HCT116 (cell line): ENCODE measurements around the gene SUPT20HL1. TPM values are rescaled to one million over a fixed set of nuclear protein-coding genes. Genes with fewer than 3 reads are reported as not detected.
"Not testable (repeated sequence)": the region's sequence is repeated elsewhere in the genome, so short reads cannot be mapped to it uniquely, and the experiment has no call there.

Experiments
- ATAC-seq: fragments of 200-7000 bp; cut with Tn5 transposase; 2 replicates; pipeline ENCODE4 v1.9.1; 2020; ENCODE audit warnings: mild to moderate bottlenecking, moderate library complexity
- BruUV-seq: library from RNA; stranded (reverse); fragments of 400-500 nt; replicated peaks from 2 replicates; lab custom pipeline; 2021; lab: Mats Ljungman, UMichigan
- CTCF ChIA-PET: fragments of 300-600 bp; sonication (Branson Sonifier 250); formaldehyde crosslinking; loops from one replicate; lab custom pipeline; 2021; ENCODE audit warnings: antibody characterized with exemption; lab: Charles Lee
- POLR2A ChIA-PET: fragments of 300-600, 350-600 bp; sonication (Branson Sonifier 250); formaldehyde crosslinking; loops from one replicate; lab custom pipeline; 2021; ENCODE audit warnings: antibody characterized with exemption; lab: Charles Lee
- RAD21 ChIA-PET, 2 experiments: fragments of 300-600 bp; sonication (Branson Sonifier 250); formaldehyde crosslinking; loops; one replicate each; lab custom pipeline; 2023; ENCODE audit warnings: low total read pairs in 2 of 2; ENCODE audit not compliant: uncharacterized antibody in 2 of 2, unreplicated experiment in 2 of 2, low non-redundant PET in 1 of 2; lab: Charles Lee
- DNase-seq: peaks from one replicate; pipeline ENCODE4 v3.0.0-alpha.2; 2010; ENCODE audit warnings: low read depth, low spot score
- H2AFZ ChIP-seq: fragments of 200-600 bp; shearing (Covaris generic), sonication (generic); 2 replicates; pipeline ENCODE4 v1.6.1; 2017; ENCODE audit warnings: low read depth, mixed run types, mixed read lengths, antibody characterized with exemption, low read length; ENCODE audit not compliant: poor library complexity, severe bottlenecking
- H3K27ac ChIP-seq: 2 replicates; pipeline ENCODE4 v1.5.1; 2012; ENCODE audit warnings: low read depth, low read length
- H3K27me3 ChIP-seq: fragments of 200-600 bp; sonication (generic); 2 replicates; pipeline ENCODE4 v1.6.1; 2016; ENCODE audit warnings: mixed run types, low read length, mixed read lengths; ENCODE audit not compliant: insufficient read depth
- H3K36me3 ChIP-seq, 2 experiments: fragments of 200-500 bp in 1 of 2; fragments of 200-600 bp in 1 of 2; sonication (Bioruptor generic) in 1 of 2; sonication (generic) in 1 of 2; 2 replicates each; pipeline versions ENCODE4 v1.5.1 to v1.6.1; 2014 to 2016; ENCODE audit warnings: low read length in 2 of 2, inconsistent platforms in 1 of 2, mixed read lengths in 1 of 2, mixed run types in 1 of 2; ENCODE audit not compliant: insufficient read depth in 2 of 2, control insufficient read depth in 1 of 2
- H3K4me1 ChIP-seq, 2 experiments: fragments of 200-600 bp in 1 of 2; sonication (generic) in 1 of 2; 2 replicates each; pipeline versions ENCODE4 v1.5.1 to v1.6.1; 2012 to 2017; ENCODE audit warnings: low read length in 2 of 2, inconsistent platforms in 1 of 2, mild to moderate bottlenecking in 1 of 2, mixed read lengths in 1 of 2, mixed run types in 1 of 2, moderate library complexity in 1 of 2; ENCODE audit not compliant: insufficient read depth in 2 of 2, control insufficient read depth in 1 of 2
- H3K4me2 ChIP-seq: fragments of 200-600 bp; sonication (generic); 2 replicates; pipeline ENCODE4 v1.6.1; 2017; ENCODE audit warnings: mixed run types, low read length, mixed read lengths
- H3K4me3 ChIP-seq, 2 experiments: fragments of 200-600 bp in 1 of 2; sonication (generic) in 1 of 2; replicated peaks in 1 of 2; 2 replicates each; pipeline ENCODE4 v1.5.1; 2011 to 2016; ENCODE audit warnings: low read length in 2 of 2, control low read depth in 1 of 2, low read depth in 1 of 2, mild to moderate bottlenecking in 1 of 2, mixed read lengths in 1 of 2, mixed run types in 1 of 2
- H3K79me2 ChIP-seq: fragments of 200-600 bp; sonication (generic); 2 replicates; pipeline ENCODE4 v1.6.1; 2017; ENCODE audit warnings: mild to moderate bottlenecking, mixed run types, low read length, moderate library complexity, mixed read lengths; ENCODE audit not compliant: insufficient read depth
- H3K9ac ChIP-seq: fragments of 200-600 bp; sonication (generic); 2 replicates; pipeline ENCODE4 v1.6.1; 2016; ENCODE audit warnings: low read length, mixed read lengths
- H3K9me2 ChIP-seq: fragments of 200-600 bp; sonication (generic), shearing (Covaris generic); 2 replicates; pipeline ENCODE4 v1.6.1; 2017; ENCODE audit warnings: mixed run types, mild to moderate bottlenecking, moderate library complexity; ENCODE audit not compliant: insufficient read depth
- H3K9me3 ChIP-seq, 2 experiments: fragments of 200-500 bp in 1 of 2; fragments of 200-600 bp in 1 of 2; sonication (Bioruptor generic) in 1 of 2; sonication (generic) in 1 of 2; 2 replicates each; pipeline ENCODE4 v1.6.1; 2014 to 2017; ENCODE audit warnings: low read length in 2 of 2, mixed read lengths in 2 of 2, inconsistent platforms in 1 of 2, low read depth in 1 of 2, mild to moderate bottlenecking in 1 of 2, mixed run types in 1 of 2, moderate library complexity in 1 of 2; ENCODE audit not compliant: control insufficient read depth in 1 of 2, insufficient read depth in 1 of 2
- H4K20me1 ChIP-seq: fragments of 200-600 bp; sonication (generic), shearing (Covaris generic); 2 replicates; pipeline ENCODE4 v1.6.1; 2017; ENCODE audit warnings: mixed run types, mild to moderate bottlenecking, moderate library complexity; ENCODE audit not compliant: insufficient read depth
- ATF3 ChIP-seq: IDR thresholded peaks from 2 replicates; pipeline ENCODE4 v1.6.1; 2012
- CBX3 ChIP-seq: IDR thresholded peaks from 2 replicates; pipeline ENCODE4 v1.6.1; 2012; ENCODE audit warnings: low read depth
- EGR1 ChIP-seq: IDR thresholded peaks from 2 replicates; pipeline ENCODE4 v1.6.1; 2012; ENCODE audit warnings: low read depth
- EZH2phosphoT487 ChIP-seq: fragments of 200-600 bp; IDR thresholded peaks from 2 replicates; pipeline ENCODE4 v1.6.1; 2018; ENCODE audit warnings: antibody characterized with exemption, borderline replicate concordance
- JUND ChIP-seq: IDR thresholded peaks from 2 replicates; pipeline ENCODE4 v1.6.1; 2012
- SP1 ChIP-seq: IDR thresholded peaks from 2 replicates; pipeline ENCODE4 v1.6.1; 2012; ENCODE audit warnings: low read depth
- SRF ChIP-seq: IDR thresholded peaks from 2 replicates; pipeline ENCODE4 v1.6.1; 2012; ENCODE audit warnings: low read depth
- TCF7L2 ChIP-seq: IDR thresholded peaks from 2 replicates; pipeline ENCODE4 v1.7.0; 2011; ENCODE audit warnings: borderline replicate concordance, inconsistent platforms; ENCODE audit not compliant: insufficient read depth, insufficient read length; ENCODE audit errors: extremely low read depth
- YY1 ChIP-seq: IDR thresholded peaks from 2 replicates; pipeline ENCODE4 v1.6.1; 2011; ENCODE audit warnings: low read length, low read depth, moderate library complexity, mild to moderate bottlenecking; ENCODE audit not compliant: insufficient replicate concordance; ENCODE audit errors: extremely low read depth
- ZBTB33 ChIP-seq: IDR thresholded peaks from 2 replicates; pipeline ENCODE4 v1.6.1; 2011; ENCODE audit warnings: mild to moderate bottlenecking, low read length, moderate library complexity; ENCODE audit not compliant: insufficient replicate concordance; ENCODE audit errors: extremely low read depth
- intact Hi-C: fragments of 100-400 bp; cut with micrococcal nuclease; formaldehyde crosslinking; loops from 2 replicates; pipeline ENCODE4 v1.10.0; 2022
- total RNA-seq: library from RNA; stranded (reverse); gene quantifications from one replicate; pipeline ENCODE4 v1.2.1, GENCODE V29; 2021; ENCODE audit not compliant: unreplicated experiment
- TF ChIP-seq, protein P1 (sequence below): IDR thresholded peaks from 2 replicates; pipeline ENCODE4 v1.6.1; 2012; ENCODE audit warnings: low read depth

Gene SUPT20HL1
- total RNA-seq, 1 experiment from 2014 or later, result not detected

DNA sequence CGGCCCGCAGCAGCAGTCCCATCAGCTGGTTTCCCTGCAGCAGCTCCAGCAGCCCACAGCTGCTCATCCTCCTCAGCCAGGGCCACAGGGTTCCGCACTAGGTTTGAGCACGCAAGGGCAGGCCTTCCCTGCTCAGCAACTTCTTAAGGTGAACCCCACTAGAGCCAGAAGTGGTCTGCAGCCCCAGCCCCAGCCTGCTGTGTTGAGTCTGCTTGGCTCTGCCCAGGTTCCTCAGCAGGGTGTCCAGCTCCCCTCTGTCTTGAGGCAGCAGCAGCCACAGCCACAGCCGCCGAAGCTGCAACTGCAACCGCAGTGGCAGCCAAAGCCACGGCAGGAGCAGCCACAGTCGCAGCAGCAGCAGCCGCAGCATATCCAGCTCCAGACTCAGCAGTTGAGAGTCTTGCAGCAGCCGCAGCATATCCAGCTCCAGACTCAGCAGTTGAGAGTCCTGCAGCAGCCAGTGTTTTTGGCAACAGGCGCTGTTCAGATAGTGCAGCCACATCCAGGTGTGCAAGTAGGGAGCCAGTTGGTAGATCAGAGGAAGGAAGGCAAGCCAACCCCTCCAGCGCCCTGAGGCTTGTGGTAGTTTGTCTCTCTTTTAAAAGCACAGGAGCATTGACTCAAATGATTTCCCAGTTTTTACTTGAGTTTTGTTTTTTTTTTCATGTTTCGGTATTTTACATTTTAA lies 4.6 kb downstream of the SUPT20HL1 start:
- no peaks in the 10 kb centered on the region for H3K9me2 ChIP-seq
- H3K4me1 ChIP-seq, result no peaks in the 10 kb centered on the region
- H3K27ac ChIP-seq, result no peak overlapping the region
- no TSS peak for BruUV-seq
- H4K20me1 ChIP-seq, result no peaks in the 10 kb centered on the region
- H3K79me2 ChIP-seq, result no peaks in the 10 kb centered on the region
- ChIA-PET CTCF (no interaction called here), RAD21 (no interaction called here), POLR2A (no interaction called here)
- intact Hi-C loops, result no loop called here
- no peak overlapping the region for H3K4me3 ChIP-seq
- no peaks in the 10 kb centered on the region for H3K9me3 ChIP-seq
- ATAC-seq (no peak), DNase-seq (no peak)
- TF ChIP-seq SRF, result no peak
- no peak for TF ChIP-seq TCF7L2
- no peak for TF ChIP-seq ZBTB33
- no peak for TF ChIP-seq JUND
- no peak for TF ChIP-seq EZH2phosphoT487
- TF ChIP-seq YY1, result no peak
- no peak for TF ChIP-seq ATF3
- no peak for TF ChIP-seq EGR1
- TF ChIP-seq, protein P1, sequence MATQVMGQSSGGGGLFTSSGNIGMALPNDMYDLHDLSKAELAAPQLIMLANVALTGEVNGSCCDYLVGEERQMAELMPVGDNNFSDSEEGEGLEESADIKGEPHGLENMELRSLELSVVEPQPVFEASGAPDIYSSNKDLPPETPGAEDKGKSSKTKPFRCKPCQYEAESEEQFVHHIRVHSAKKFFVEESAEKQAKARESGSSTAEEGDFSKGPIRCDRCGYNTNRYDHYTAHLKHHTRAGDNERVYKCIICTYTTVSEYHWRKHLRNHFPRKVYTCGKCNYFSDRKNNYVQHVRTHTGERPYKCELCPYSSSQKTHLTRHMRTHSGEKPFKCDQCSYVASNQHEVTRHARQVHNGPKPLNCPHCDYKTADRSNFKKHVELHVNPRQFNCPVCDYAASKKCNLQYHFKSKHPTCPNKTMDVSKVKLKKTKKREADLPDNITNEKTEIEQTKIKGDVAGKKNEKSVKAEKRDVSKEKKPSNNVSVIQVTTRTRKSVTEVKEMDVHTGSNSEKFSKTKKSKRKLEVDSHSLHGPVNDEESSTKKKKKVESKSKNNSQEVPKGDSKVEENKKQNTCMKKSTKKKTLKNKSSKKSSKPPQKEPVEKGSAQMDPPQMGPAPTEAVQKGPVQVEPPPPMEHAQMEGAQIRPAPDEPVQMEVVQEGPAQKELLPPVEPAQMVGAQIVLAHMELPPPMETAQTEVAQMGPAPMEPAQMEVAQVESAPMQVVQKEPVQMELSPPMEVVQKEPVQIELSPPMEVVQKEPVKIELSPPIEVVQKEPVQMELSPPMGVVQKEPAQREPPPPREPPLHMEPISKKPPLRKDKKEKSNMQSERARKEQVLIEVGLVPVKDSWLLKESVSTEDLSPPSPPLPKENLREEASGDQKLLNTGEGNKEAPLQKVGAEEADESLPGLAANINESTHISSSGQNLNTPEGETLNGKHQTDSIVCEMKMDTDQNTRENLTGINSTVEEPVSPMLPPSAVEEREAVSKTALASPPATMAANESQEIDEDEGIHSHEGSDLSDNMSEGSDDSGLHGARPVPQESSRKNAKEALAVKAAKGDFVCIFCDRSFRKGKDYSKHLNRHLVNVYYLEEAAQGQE, result no peak
- no peak for TF ChIP-seq SP1
- no peak for TF ChIP-seq CBX3
- no peak overlapping the region for H3K4me2 ChIP-seq
- no peak overlapping the region for H2AFZ ChIP-seq
- H3K36me3 ChIP-seq, result no peaks in the 10 kb centered on the region
- H3K27me3 ChIP-seq, result no peaks in the 10 kb centered on the region
- no peak overlapping the region for H3K9ac ChIP-seq

DNA sequence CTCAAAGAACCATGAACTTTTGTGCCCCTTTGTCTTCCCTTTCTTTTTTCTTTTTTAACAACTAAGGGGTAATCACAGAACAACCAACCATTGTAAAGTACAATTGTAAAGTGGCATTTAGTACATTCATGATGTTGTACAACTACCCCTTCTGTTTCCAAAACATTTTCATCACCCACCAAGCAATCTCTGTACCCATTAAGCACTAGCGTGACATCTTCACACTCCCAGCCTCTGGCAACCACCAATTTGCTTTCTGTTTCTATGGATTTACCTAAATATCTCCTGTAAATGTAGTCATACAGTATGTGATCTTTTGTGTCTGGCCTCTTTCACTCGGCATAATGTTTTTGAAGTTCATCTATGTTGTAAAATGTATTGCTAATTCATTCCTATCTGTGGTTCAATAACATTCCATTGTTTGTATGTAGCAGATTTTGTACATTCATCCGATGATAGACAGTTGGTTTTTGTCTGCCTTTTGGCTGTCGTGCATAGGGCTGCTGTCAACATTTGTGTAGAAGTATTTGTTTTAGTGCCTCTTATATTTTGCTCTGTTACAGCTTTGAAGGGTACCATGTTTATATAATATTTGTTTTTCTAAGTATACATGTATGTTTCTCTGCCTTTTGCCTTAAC lies 6.4 kb downstream of the SUPT20HL1 start:
- H3K27ac ChIP-seq, H4K20me1 ChIP-seq, ATAC-seq, RAD21 ChIA-PET, POLR2A ChIA-PET, H3K9me3 ChIP-seq, BruUV-seq, H3K79me2 ChIP-seq, H3K27me3 ChIP-seq, H3K9me2 ChIP-seq, intact Hi-C loops, H3K4me3 ChIP-seq, H2AFZ ChIP-seq, H3K36me3 ChIP-seq, H3K9ac ChIP-seq, H3K4me1 ChIP-seq, CTCF ChIA-PET, H3K4me2 ChIP-seq, DNase-seq: not testable (repeated sequence)
